ENCODE results near the gene SSB. TPM values are rescaled to one million over a fixed set of nuclear protein-coding genes. Genes with fewer than 3 reads are reported as not detected.
A peak's percentile ranks its signal among the peaks of the same experiment; 100 is the strongest.

SSB gene
- total and polyA plus RNA-seq, 2 of the 13 experiments (the other 11 are each of a cell fraction or from before 2014, with no cell fraction given) = 109 to 208 TPM

GRCh38 chr2:169768262-169768995 lies 30.2 kb upstream of the SSB start:
- H4K20me1 ChIP-seq (ENCODE audit: insufficient read depth, low read length) = no peaks in the 10 kb centered on the region
- BruUV-seq (replicated peaks) = no TSS peak
- H3K4me3 ChIP-seq (replicated peaks in 1 of 3; ENCODE audit: insufficient read depth in 1 of 3, low read depth in 2 of 3, low read length in 3 of 3) = no peak overlapping the region
- no peaks in the 10 kb centered on the region for H3K27me3 ChIP-seq (ENCODE audit: control insufficient read depth in 1 of 2, insufficient read depth in 2 of 2, low read length in 2 of 2)
- CTCF ChIA-PET (ENCODE audit: low intra/inter-chr PET ratio, low total read pairs) = no interaction called here
- in situ Hi-C loops (cut with HindIII; ENCODE audit: extremely low pct_ligation_motif_present, low pct_unique_long_range_greater_than_20kb) = no loop called here
- FAIRE-seq (no peak), ATAC-seq (no peak), DNase-seq (ENCODE audit: low spot score) (no peak)
- no peaks in the 10 kb centered on the region for H3K9me3 ChIP-seq (ENCODE audit: low read length)
- no peak overlapping the region for H3K4me2 ChIP-seq (ENCODE audit: low read depth, low read length)
- H2AFZ ChIP-seq (ENCODE audit: low read length) = no peak overlapping the region
- H3K27ac ChIP-seq (ENCODE audit: extremely low read length, insufficient read depth, low read length) = no peak overlapping the region
- 97% methylated on average over 68 of the region's 72 CpGs for WGBS (ENCODE audit: low lambda C conversion rate)
- H3K36me3 ChIP-seq (replicated peaks in 1 of 2; ENCODE audit: control insufficient read depth in 1 of 2, insufficient read depth in 2 of 2, low read length in 2 of 2) = no peaks in the 10 kb centered on the region
- TF ChIP-seq HNRNPLL (IDR thresholded peaks at IDR 0.05; ENCODE audit: low read depth, low read length, poor library complexity, severe bottlenecking) (peak; percentile 4), RXRA (CRISPR knock-in tag; IDR thresholded peaks at IDR 0.05) (peak; percentile 6; the same call in 1 of the 2 replicates), ZNF891 (CRISPR knock-in tag; IDR thresholded peaks at IDR 0.05) (no peak), SMARCC2 (IDR thresholded peaks at IDR 0.05) (no peak), ZNF687 (CRISPR knock-in tag; IDR thresholded peaks at IDR 0.05) (peak; percentile 26; the same call in 1 of the 2 replicates)
- intact Hi-C loops (cut with micrococcal nuclease; ENCODE audit: unreplicated experiment) = no loop called here
- H3K4me1 ChIP-seq (ENCODE audit: insufficient read depth, low read length) = peaks cover 37% of the 10 kb centered on the region
- H3K9ac ChIP-seq (ENCODE audit: insufficient read depth, low read depth, low read length) = no peak overlapping the region
- POLR2A ChIA-PET = no interaction called here
- no peaks in the 10 kb centered on the region for H3K79me2 ChIP-seq (ENCODE audit: insufficient read depth, low read length)

All from HepG2 (cell line).